Islet of Langerhans (tissue), 1 donor: ENCODE data around the gene DLX4.

Experiments used
- FAIRE-seq: peaks from one replicate; lab custom pipeline; 2011; peaks lifted over from hg19 to GRCh38; lab: Jason Lieb, UNC

The DLX4 gene

GRCh38 chr17:49969134-49969759, at the start of gene DLX4:
TSS of gene DLX4 (plus strand) at chr17:49969190. CDS start at chr17:49969469, 279 bp downstream.
- FAIRE-seq: no peak

- no peak for FAIRE-seq
Measured at GRCh38 chr17:49920030-49920769, 48.8 kb upstream of the DLX4 start.

GRCh38 chr17:49922095-49922494, 46.9 kb upstream of the DLX4 start:
- FAIRE-seq: no peak

GRCh38 chr17:49924116-49924515, 44.9 kb upstream of the DLX4 start:
- FAIRE-seq: no peak

GRCh38 chr17:49924589-49924988, 44.4 kb upstream of the DLX4 start:
- no peak for FAIRE-seq

GRCh38 chr17:49925921-49926320, 43.1 kb upstream of the DLX4 start:
- no peak for FAIRE-seq

- FAIRE-seq: no peak
Measured at GRCh38 chr17:49926886-49927285, 42.1 kb upstream of the DLX4 start.

GRCh38 chr17:49928126-49928800, 40.7 kb upstream of the DLX4 start:
- FAIRE-seq: no peak

GRCh38 chr17:49928837-49929475, 40.0 kb upstream of the DLX4 start:
- no peak for FAIRE-seq

- no peak for FAIRE-seq
Measured at GRCh38 chr17:49930880-49931279, 38.1 kb upstream of the DLX4 start.

GRCh38 chr17:49931416-49932137, 37.4 kb upstream of the DLX4 start:
- FAIRE-seq: no peak

- no peak for FAIRE-seq
Measured at GRCh38 chr17:49932138-49932723, 36.8 kb upstream of the DLX4 start.

- FAIRE-seq: no peak
Measured at GRCh38 chr17:49932901-49933300, 36.1 kb upstream of the DLX4 start.

- no peak for FAIRE-seq
Measured at GRCh38 chr17:49935526-49936210, 33.3 kb upstream of the DLX4 start.

GRCh38 chr17:49936386-49936785, 32.6 kb upstream of the DLX4 start:
- FAIRE-seq: no peak

- no peak for FAIRE-seq
Measured at GRCh38 chr17:49939318-49939717, 29.7 kb upstream of the DLX4 start.

- FAIRE-seq: no peak
Measured at GRCh38 chr17:49941427-49941826, 27.6 kb upstream of the DLX4 start.

GRCh38 chr17:49942947-49943346, 26.0 kb upstream of the DLX4 start:
- no peak for FAIRE-seq

- FAIRE-seq: no peak
Measured at GRCh38 chr17:49944273-49944870, 24.6 kb upstream of the DLX4 start.

- no peak for FAIRE-seq
Measured at GRCh38 chr17:49946208-49946607, 22.8 kb upstream of the DLX4 start.
